Measurements from ENCODE around the gene BCL2L2. TPM values are rescaled to one million over a fixed set of nuclear protein-coding genes. Genes with fewer than 3 reads are reported as not detected.

Gene BCL2L2
- total and polyA plus RNA-seq, 2 of the 8 experiments (the other 6 are each of a cell fraction or from before 2014, with no cell fraction given): 9.3 to 13.8 TPM

GRCh38 chr14:23301969-23302289 lies 4.7 kb upstream of the BCL2L2 start (continued):
- TF ChIP-seq CHD7 (IDR thresholded peaks at IDR 0.05; ENCODE audit: insufficient replicate concordance, low read length) (no peak), ASH2L (IDR thresholded peaks at IDR 0.05; ENCODE audit: low read length) (peak; percentile 17), TAF1 (IDR thresholded peaks at IDR 0.05; ENCODE audit: low read depth, low read length) (peak; percentile 57; the same call in 1 of the 2 replicates), EZH2 (IDR thresholded peaks at IDR 0.05; ENCODE audit: low read depth, low read length, severe bottlenecking) (no peak), PHF8 (conservative IDR thresholded peaks at IDR 0.05; ENCODE audit: low read depth, low read length) (peak; percentile 73), KDM1A (IDR thresholded peaks at IDR 0.05; ENCODE audit: borderline replicate concordance, low read length) (no peak; the same call in 1 of the 2 replicates), JUN (IDR thresholded peaks at IDR 0.05; ENCODE audit: low read depth, low read length) (no peak), SP2 (IDR thresholded peaks at IDR 0.05; ENCODE audit: low read length) (no peak), EGR1 (IDR thresholded peaks at IDR 0.05; ENCODE audit: borderline replicate concordance, low read depth, low read length) (no peak), SP4 (IDR thresholded peaks at IDR 0.05; ENCODE audit: low read length) (no peak), BRCA1 (IDR thresholded peaks at IDR 0.05; ENCODE audit: low read depth, low read length) (no peak), MAFK (IDR thresholded peaks at IDR 0.05; ENCODE audit: low read depth, low read length) (no peak), SUZ12 (IDR thresholded peaks at IDR 0.05; ENCODE audit: low read length) (no peak)

Measured in H1 (cell line).